ENCODE results near the gene ATP1B3. TPM values are rescaled to one million over a fixed set of nuclear protein-coding genes. Genes with fewer than 3 reads are reported as not detected.

Gene ATP1B3
- polyA plus RNA-seq, 1 donor from 2014 or later, result 131 TPM

GRCh38 chr3:141963301-141963700, 86.9 kb downstream of the ATP1B3 start:
- H3K27ac ChIP-seq (ENCODE audit: low read length), result no peak overlapping the region
- no peak overlapping the region for H3K4me2 ChIP-seq (ENCODE audit: low read length)
- H3K27me3 ChIP-seq (ENCODE audit: insufficient read depth, low read depth, low read length), result no peaks in the 10 kb centered on the region
- no peaks in the 10 kb centered on the region for H3K79me2 ChIP-seq (replicated peaks; ENCODE audit: insufficient read depth, low read length)
- peaks cover 9% of the 10 kb centered on the region for H3K36me3 ChIP-seq (ENCODE audit: insufficient read depth, low read length)
- no peaks in the 10 kb centered on the region for H3F3A ChIP-seq (ENCODE audit: insufficient read depth, low read length, poor library complexity, severe bottlenecking)
- no peaks in the 10 kb centered on the region for H3K9me2 ChIP-seq (ENCODE audit: insufficient read depth, low read length)
- H2AFZ ChIP-seq (ENCODE audit: low read depth, low read length), result no peak overlapping the region
- no peak for TF ChIP-seq MXI1 (conservative IDR thresholded peaks at IDR 0.05; ENCODE audit: poor library complexity, severe bottlenecking)
- no peak for TF ChIP-seq REST (IDR thresholded peaks at IDR 0.05; ENCODE audit: borderline replicate concordance)
- TF ChIP-seq, protein P1, sequence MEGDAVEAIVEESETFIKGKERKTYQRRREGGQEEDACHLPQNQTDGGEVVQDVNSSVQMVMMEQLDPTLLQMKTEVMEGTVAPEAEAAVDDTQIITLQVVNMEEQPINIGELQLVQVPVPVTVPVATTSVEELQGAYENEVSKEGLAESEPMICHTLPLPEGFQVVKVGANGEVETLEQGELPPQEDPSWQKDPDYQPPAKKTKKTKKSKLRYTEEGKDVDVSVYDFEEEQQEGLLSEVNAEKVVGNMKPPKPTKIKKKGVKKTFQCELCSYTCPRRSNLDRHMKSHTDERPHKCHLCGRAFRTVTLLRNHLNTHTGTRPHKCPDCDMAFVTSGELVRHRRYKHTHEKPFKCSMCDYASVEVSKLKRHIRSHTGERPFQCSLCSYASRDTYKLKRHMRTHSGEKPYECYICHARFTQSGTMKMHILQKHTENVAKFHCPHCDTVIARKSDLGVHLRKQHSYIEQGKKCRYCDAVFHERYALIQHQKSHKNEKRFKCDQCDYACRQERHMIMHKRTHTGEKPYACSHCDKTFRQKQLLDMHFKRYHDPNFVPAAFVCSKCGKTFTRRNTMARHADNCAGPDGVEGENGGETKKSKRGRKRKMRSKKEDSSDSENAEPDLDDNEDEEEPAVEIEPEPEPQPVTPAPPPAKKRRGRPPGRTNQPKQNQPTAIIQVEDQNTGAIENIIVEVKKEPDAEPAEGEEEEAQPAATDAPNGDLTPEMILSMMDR (IDR thresholded peaks at IDR 0.05; ENCODE audit: poor library complexity, severe bottlenecking), result no peak
- TF ChIP-seq EP300 (conservative IDR thresholded peaks at IDR 0.05; ENCODE audit: poor library complexity, severe bottlenecking), result no peak
- no peak for TF ChIP-seq EZH2 (IDR thresholded peaks at IDR 0.05; ENCODE audit: borderline replicate concordance, insufficient read depth, low read length, poor library complexity, severe bottlenecking)
- TF ChIP-seq RAD21 (conservative IDR thresholded peaks at IDR 0.05), result no peak
- TF ChIP-seq POLR2AphosphoS5 (IDR thresholded peaks at IDR 0.05), result no peak
- TF ChIP-seq SMC3 (conservative IDR thresholded peaks at IDR 0.05; ENCODE audit: poor library complexity), result no peak
- no peak overlapping the region for H3K4me3 ChIP-seq (ENCODE audit: low read length)
- no peaks in the 10 kb centered on the region for H3K9me3 ChIP-seq (ENCODE audit: low read length)
- no peaks in the 10 kb centered on the region for H4K20me1 ChIP-seq (ENCODE audit: insufficient read depth)
- no peak overlapping the region for H3K9ac ChIP-seq (ENCODE audit: low read length)

DNA sequence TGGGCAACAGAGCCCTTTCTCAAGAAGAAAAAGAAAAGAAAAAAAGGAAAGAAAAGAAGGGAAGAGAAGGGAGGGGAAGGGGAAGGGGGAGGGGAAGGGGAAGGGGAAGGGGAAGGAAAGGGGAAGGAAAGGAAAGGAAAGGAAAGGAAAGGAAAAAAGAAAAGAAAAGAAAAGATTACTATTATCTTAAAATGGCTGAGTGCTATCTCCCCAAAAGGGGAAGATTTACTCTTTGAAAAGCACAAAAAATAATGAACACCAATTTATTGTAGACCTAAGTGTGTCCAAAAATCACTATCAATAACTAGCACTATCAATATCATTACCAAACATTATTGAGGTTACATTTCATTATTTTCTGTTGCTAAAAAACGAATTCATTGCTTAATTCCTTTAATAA, 89.0 kb downstream of the ATP1B3 start:
- Histone ChIP-seq H3K4me3 (ENCODE audit: low read length) (no peak overlapping the region), H3K27me3 (ENCODE audit: insufficient read depth, low read depth, low read length) (no peaks in the 10 kb centered on the region), H3F3A (ENCODE audit: insufficient read depth, low read length, poor library complexity, severe bottlenecking) (no peaks in the 10 kb centered on the region), H3K36me3 (ENCODE audit: insufficient read depth, low read length) (peaks cover 6% of the 10 kb centered on the region), H3K4me2 (ENCODE audit: low read length) (no peak overlapping the region), H4K20me1 (ENCODE audit: insufficient read depth) (no peaks in the 10 kb centered on the region), H3K9me2 (ENCODE audit: insufficient read depth, low read length) (no peaks in the 10 kb centered on the region), H3K9me3 (ENCODE audit: low read length) (no peaks in the 10 kb centered on the region), H3K9ac (ENCODE audit: low read length) (no peak overlapping the region), H2AFZ (ENCODE audit: low read depth, low read length) (no peak overlapping the region), H3K79me2 (replicated peaks; ENCODE audit: insufficient read depth, low read length) (no peaks in the 10 kb centered on the region), H3K27ac (ENCODE audit: low read length) (no peak overlapping the region)
- TF ChIP-seq RAD21 (conservative IDR thresholded peaks at IDR 0.05), result no peak
- TF ChIP-seq TAF1 (IDR thresholded peaks at IDR 0.05; ENCODE audit: low read depth), result no peak
- TF ChIP-seq, protein P1 (IDR thresholded peaks at IDR 0.05; ENCODE audit: poor library complexity, severe bottlenecking), result no peak
- TF ChIP-seq REST (IDR thresholded peaks at IDR 0.05; ENCODE audit: borderline replicate concordance), result no peak
- no peak for TF ChIP-seq POLR2AphosphoS5 (IDR thresholded peaks at IDR 0.05)
- no peak for TF ChIP-seq EZH2 (IDR thresholded peaks at IDR 0.05; ENCODE audit: borderline replicate concordance, insufficient read depth, low read length, poor library complexity, severe bottlenecking)
- TF ChIP-seq SMC3 (conservative IDR thresholded peaks at IDR 0.05; ENCODE audit: poor library complexity), result no peak
- no peak for TF ChIP-seq MXI1 (conservative IDR thresholded peaks at IDR 0.05; ENCODE audit: poor library complexity, severe bottlenecking)

Measured in neural cell (in vitro differentiated cells).